Thoracic aorta (tissue), 2 donors: Measurements from ENCODE around the gene EXOC6B. TPM values are rescaled to one million over a fixed set of nuclear protein-coding genes. Genes with fewer than 3 reads are reported as not detected.

Experiments
- ATAC-seq: fragments of 150-250 bp; one replicate; pipeline ENCODE4 v1.8.0; 2017; ENCODE audit warnings: low read depth; ENCODE audit not compliant: insufficient number of reproducible peaks, low FRiP score
- DNase-seq: peaks from one replicate; pipeline ENCODE4 v3.0.0-alpha.2; 2020; ENCODE audit warnings: low spot score
- H3K27ac ChIP-seq, 2 donors: fragments of 200-600 bp; sonication (generic); 1 replicate in 1 of 2; 2 replicates in 1 of 2; pipeline ENCODE4 v1.5.1; 2016; ENCODE audit warnings: mild to moderate bottlenecking in 2 of 2, moderate library complexity in 2 of 2
- H3K27me3 ChIP-seq: fragments of 200-600 bp; sonication (generic); replicated peaks from 2 replicates; pipeline ENCODE4 v1.6.0; 2016; ENCODE audit warnings: mild to moderate bottlenecking; ENCODE audit not compliant: insufficient read depth
- H3K36me3 ChIP-seq: fragments of 200-600 bp; sonication (generic); one replicate; pipeline ENCODE4 v1.5.1; 2016
- H3K4me1 ChIP-seq, 2 donors: fragments of 200-600 bp; sonication (generic); 1 replicate in 1 of 2; 2 replicates in 1 of 2; pipeline versions ENCODE4 v1.5.1 to v1.6.0; 2016; ENCODE audit warnings: low read depth in 2 of 2, mild to moderate bottlenecking in 1 of 2; ENCODE audit not compliant: control insufficient read depth in 1 of 2
- H3K4me3 ChIP-seq: fragments of 200-600 bp; sonication (generic); 2 replicates; pipeline ENCODE4 v1.5.1; 2016; ENCODE audit warnings: mild to moderate bottlenecking
- H3K9me3 ChIP-seq: fragments of 200-600 bp; sonication (generic); 2 replicates; pipeline ENCODE4 v1.5.1; 2016
- total RNA-seq, 2 donors: library from RNA; depleted of rRNA; stranded (reverse); fragments of >200 nt; gene quantifications; one replicate each; pipeline versions ENCODE4 v1.1.0 to v1.2.3, GENCODE V29; 2016
- TF ChIP-seq, protein P1 (sequence below): fragments of 200-600 bp; sonication (generic); IDR thresholded peaks from one replicate; pipeline ENCODE4 v1.5.1; 2019; ENCODE audit warnings: antibody characterized with exemption

The EXOC6B gene
- total RNA-seq, 2 donors from 2014 or later, result 29.6 to 44.5 TPM

DNA sequence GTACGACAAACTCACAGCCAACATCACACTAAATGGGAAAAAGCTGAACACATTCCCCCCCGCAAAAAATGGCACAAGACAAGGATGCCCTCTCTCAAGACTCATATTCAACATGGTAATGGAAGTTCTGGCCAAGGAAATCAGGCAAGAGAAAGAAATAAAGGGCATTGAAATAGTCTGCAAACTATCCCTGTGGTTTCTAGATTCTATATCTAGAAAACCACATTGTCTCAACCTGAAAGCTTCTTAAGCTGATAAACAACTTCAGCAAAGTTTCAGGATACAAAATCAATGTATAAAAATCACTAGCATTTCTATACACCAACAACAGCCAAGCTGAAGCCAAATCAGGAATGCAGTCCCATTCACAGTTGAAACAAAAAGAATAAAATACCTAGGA is 383.6 kb downstream of the EXOC6B start:
- Histone ChIP-seq H3K4me1 (no peaks in the 10 kb centered on the region), H3K36me3 (no peaks in the 10 kb centered on the region), H3K27ac (no peak overlapping the region), H3K9me3 (peaks cover 2% of the 10 kb centered on the region), H3K27me3 (no peaks in the 10 kb centered on the region), H3K4me3 (no peak overlapping the region)
- ATAC-seq, result no peak
- DNase-seq, result no peak
- TF ChIP-seq, protein P1, sequence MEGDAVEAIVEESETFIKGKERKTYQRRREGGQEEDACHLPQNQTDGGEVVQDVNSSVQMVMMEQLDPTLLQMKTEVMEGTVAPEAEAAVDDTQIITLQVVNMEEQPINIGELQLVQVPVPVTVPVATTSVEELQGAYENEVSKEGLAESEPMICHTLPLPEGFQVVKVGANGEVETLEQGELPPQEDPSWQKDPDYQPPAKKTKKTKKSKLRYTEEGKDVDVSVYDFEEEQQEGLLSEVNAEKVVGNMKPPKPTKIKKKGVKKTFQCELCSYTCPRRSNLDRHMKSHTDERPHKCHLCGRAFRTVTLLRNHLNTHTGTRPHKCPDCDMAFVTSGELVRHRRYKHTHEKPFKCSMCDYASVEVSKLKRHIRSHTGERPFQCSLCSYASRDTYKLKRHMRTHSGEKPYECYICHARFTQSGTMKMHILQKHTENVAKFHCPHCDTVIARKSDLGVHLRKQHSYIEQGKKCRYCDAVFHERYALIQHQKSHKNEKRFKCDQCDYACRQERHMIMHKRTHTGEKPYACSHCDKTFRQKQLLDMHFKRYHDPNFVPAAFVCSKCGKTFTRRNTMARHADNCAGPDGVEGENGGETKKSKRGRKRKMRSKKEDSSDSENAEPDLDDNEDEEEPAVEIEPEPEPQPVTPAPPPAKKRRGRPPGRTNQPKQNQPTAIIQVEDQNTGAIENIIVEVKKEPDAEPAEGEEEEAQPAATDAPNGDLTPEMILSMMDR, result no peak

DNA sequence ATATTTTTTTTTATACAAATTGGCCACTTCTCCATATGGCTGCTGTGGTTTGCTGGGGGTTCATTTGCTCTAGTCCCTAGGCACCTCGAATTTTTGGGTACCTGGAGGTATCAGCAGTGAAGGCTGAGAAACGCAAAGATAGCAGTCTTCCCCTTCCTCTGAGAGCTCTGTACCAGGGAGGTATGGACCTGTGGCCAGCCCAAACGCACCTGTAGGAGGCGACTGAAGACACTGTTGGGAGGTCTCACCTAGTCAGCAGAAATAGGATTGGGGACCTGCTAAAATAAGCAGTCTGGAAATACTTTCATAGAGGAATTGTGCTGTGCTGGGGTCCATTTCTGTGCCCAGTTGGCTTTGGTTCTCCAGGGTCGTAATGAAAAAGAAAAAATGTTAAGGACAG is 385.9 kb downstream of the EXOC6B start:
- TF ChIP-seq, protein P1, result no peak
- DNase-seq, result no peak
- ATAC-seq, result no peak
- H3K9me3 ChIP-seq, result peaks cover 2% of the 10 kb centered on the region
- no peaks in the 10 kb centered on the region for H3K4me1 ChIP-seq
- no peaks in the 10 kb centered on the region for H3K36me3 ChIP-seq
- no peaks in the 10 kb centered on the region for H3K27me3 ChIP-seq
- no peak overlapping the region for H3K27ac ChIP-seq
- H3K4me3 ChIP-seq, result no peak overlapping the region

DNA sequence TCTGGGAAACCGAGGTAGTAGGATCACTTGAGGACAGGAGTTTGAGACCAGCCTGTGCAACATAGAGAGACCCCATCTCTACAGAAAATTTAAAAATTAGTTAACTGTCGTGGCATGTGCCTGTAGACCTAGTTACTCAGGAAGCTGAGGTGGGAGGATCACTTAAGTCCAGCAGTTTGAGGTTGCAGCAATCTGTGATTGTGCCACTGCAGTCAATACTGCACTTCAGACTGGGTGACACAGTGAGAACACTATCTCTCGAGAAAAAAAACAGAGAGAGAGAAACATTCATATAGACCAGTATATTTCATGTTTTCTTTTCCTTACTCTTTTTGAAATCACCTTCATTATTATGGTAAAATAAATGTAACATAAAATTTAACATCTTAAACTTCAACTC is 387.5 kb downstream of the EXOC6B start:
- no peak overlapping the region for H3K4me3 ChIP-seq
- TF ChIP-seq, protein P1, result no peak
- H3K27ac ChIP-seq, result no peak overlapping the region
- DNase-seq, result no peak
- H3K9me3 ChIP-seq, result peaks cover 2% of the 10 kb centered on the region
- no peaks in the 10 kb centered on the region for H3K36me3 ChIP-seq
- no peaks in the 10 kb centered on the region for H3K4me1 ChIP-seq
- no peaks in the 10 kb centered on the region for H3K27me3 ChIP-seq
- ATAC-seq, result no peak

DNA sequence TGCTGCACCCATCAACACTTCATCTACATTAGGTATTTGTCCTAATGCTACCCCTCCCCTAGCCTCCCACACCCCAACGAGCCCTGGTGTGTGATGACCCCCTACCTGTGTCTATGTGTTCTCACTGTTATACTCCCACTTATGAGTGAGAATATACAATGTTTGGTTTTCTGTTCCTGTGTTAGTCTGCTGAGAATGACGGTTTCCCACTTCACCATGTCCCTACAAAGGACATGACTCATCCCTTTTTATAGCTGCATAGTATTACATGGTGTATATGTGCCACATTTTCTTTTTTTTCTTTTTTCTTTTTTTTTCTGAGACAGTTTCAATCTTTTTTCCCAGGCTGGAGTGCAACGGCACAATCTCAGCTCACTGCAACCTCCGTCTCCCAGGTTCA is 394.1 kb downstream of the EXOC6B start:
- no peaks in the 10 kb centered on the region for H3K27me3 ChIP-seq
- H3K27ac ChIP-seq, result no peak overlapping the region
- DNase-seq, result no peak
- no peaks in the 10 kb centered on the region for H3K36me3 ChIP-seq
- ATAC-seq, result no peak
- TF ChIP-seq, protein P1, result no peak
- no peaks in the 10 kb centered on the region for H3K4me1 ChIP-seq
- no peaks in the 10 kb centered on the region for H3K9me3 ChIP-seq
- H3K4me3 ChIP-seq, result no peak overlapping the region

DNA sequence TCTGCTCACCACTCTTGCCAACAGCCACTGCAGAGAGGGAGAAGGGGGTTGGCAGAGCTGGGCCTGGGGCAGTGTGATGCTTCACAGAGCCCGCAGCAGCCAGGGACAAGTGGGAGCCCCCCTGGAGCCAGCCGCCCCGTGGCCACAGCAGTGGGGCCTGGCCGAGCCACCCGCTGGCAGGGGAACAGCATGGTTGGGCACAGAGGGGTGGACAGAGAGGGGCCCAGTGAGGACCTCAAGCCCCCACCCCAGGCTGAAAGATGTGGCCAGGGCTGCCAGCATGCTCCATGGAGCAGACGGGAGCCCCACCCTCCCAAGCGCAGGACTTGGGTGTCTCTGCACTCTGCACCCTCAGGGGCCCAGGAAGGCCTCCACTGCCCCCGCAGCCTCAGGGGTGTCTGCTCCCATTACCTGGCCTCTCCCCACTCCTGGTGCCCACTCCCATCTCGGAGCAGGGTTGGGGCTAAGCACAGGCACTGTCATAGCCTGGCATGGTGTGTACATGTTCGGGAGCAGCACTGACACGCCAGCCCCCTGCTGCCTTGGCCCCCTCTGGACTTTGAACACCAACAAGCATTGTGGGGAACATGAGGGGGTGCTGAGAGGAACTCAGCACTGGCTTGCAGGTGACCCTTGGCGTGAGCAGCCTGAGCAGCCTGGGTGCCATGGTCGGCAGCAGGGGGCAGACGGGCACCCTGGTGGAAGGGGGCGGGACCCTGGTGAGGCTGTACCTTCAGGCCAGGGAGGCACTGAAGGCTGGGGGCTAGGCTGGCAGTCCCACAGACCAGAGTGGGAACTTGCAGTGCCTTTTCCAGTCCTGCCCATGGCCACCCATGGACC is 398.6 kb downstream of the EXOC6B start:
- ATAC-seq, result no peak
- H3K9me3 ChIP-seq, result no peaks in the 10 kb centered on the region
- H3K27me3 ChIP-seq, result no peaks in the 10 kb centered on the region
- no peak overlapping the region for H3K27ac ChIP-seq
- no peaks in the 10 kb centered on the region for H3K36me3 ChIP-seq
- no peaks in the 10 kb centered on the region for H3K4me1 ChIP-seq
- no peak for DNase-seq
- H3K4me3 ChIP-seq, result no peak overlapping the region
- TF ChIP-seq, protein P1, result no peak
